Mesendoderm (in vitro differentiated cells): ENCODE results near the gene DGKH.
"Not testable (repeated sequence)": the region's sequence is repeated elsewhere in the genome, so short reads cannot be mapped to it uniquely, and the experiment has no call there.

Experiments
- DNase-seq: peaks from one replicate; pipeline ENCODE4 v3.0.0; 2013
- H2AK5ac ChIP-seq: 2 replicates; pipeline ENCODE4 v1.6.1; 2013; ENCODE audit warnings: low read length, inconsistent platforms
- H2BK120ac ChIP-seq: 2 replicates; pipeline ENCODE4 v1.6.1; 2013; ENCODE audit warnings: low read depth, mild to moderate bottlenecking, low read length, moderate library complexity, mixed read lengths
- H2BK15ac ChIP-seq: replicated peaks from 2 replicates; pipeline ENCODE4 v1.6.1; 2013; ENCODE audit warnings: low read depth, mild to moderate bottlenecking, moderate library complexity
- H2BK5ac ChIP-seq: 2 replicates; pipeline ENCODE4 v1.6.1; 2013; ENCODE audit warnings: low read length, inconsistent platforms
- H3K18ac ChIP-seq: 2 replicates; pipeline ENCODE4 v1.6.1; 2013; ENCODE audit warnings: mild to moderate bottlenecking, low read length, mixed read lengths
- H3K23ac ChIP-seq: one replicate; pipeline ENCODE4 v1.6.1; 2013; ENCODE audit warnings: low read length
- H3K27ac ChIP-seq: 2 replicates; pipeline ENCODE4 v1.5.1; 2013; ENCODE audit warnings: low read depth, mild to moderate bottlenecking, inconsistent platforms, low read length, moderate library complexity
- H3K27me3 ChIP-seq: 2 replicates; pipeline ENCODE4 v1.6.1; 2013; ENCODE audit warnings: low read length, control low read depth, mild to moderate bottlenecking, inconsistent platforms; ENCODE audit not compliant: insufficient read depth, poor library complexity
- H3K36me3 ChIP-seq: 2 replicates; pipeline ENCODE4 v1.6.1; 2013; ENCODE audit warnings: low read length, inconsistent platforms; ENCODE audit not compliant: control insufficient read depth, insufficient read depth
- H3K4ac ChIP-seq: one replicate; pipeline ENCODE4 v1.6.1; 2013; ENCODE audit warnings: low read depth, mild to moderate bottlenecking, low read length, moderate library complexity
- H3K4me1 ChIP-seq: 2 replicates; pipeline ENCODE4 v1.6.1; 2013; ENCODE audit warnings: low read depth, low read length, inconsistent platforms; ENCODE audit not compliant: control insufficient read depth
- H3K4me2 ChIP-seq: 2 replicates; pipeline ENCODE4 v1.6.1; 2013; ENCODE audit warnings: low read length
- H3K4me3 ChIP-seq: 2 replicates; pipeline ENCODE4 v1.5.1; 2013; ENCODE audit warnings: mild to moderate bottlenecking, low read length
- H3K56ac ChIP-seq: one replicate; pipeline ENCODE4 v1.6.1; 2013; ENCODE audit warnings: low read length
- H3K79me1 ChIP-seq: 2 replicates; pipeline ENCODE4 v1.6.1; 2013; ENCODE audit warnings: low read length, inconsistent platforms
- H3K79me2 ChIP-seq: 2 replicates; pipeline ENCODE4 v1.6.1; 2013; ENCODE audit warnings: mild to moderate bottlenecking, low read length; ENCODE audit not compliant: control insufficient read depth, insufficient read depth
- H3K9ac ChIP-seq: 2 replicates; pipeline ENCODE4 v1.6.1; 2013; ENCODE audit warnings: low read length, inconsistent platforms
- H4K5ac ChIP-seq: one replicate; pipeline ENCODE4 v1.6.1; 2013; ENCODE audit warnings: low read length
- H4K8ac ChIP-seq: one replicate; pipeline ENCODE4 v1.6.1; 2013; ENCODE audit warnings: low read depth, mild to moderate bottlenecking, control low read depth, low read length, moderate library complexity
- WGBS: extraction: QIAGEN DNeasy Blood & Tissue Kit; methylation state at CpG from one replicate; pipeline ENCODE4 v1.1.7; 2013; ENCODE audit warnings: low lambda C conversion rate, missing lambda C conversion rate; ENCODE audit not compliant: insufficient coverage; ENCODE audit errors: extremely low coverage; 5-methylcytosine and 5-hydroxymethylcytosine counted together

The DGKH gene

GRCh38 chr13:42163910-42164309 lies 115.5 kb downstream of the DGKH start:
- not testable (repeated sequence) for H3K4ac ChIP-seq, H3K56ac ChIP-seq, H3K18ac ChIP-seq, H3K27me3 ChIP-seq, H2BK15ac ChIP-seq, H3K79me2 ChIP-seq, H3K27ac ChIP-seq, H3K9ac ChIP-seq, H4K5ac ChIP-seq, H3K23ac ChIP-seq, H3K4me1 ChIP-seq, H2BK120ac ChIP-seq, H2BK5ac ChIP-seq, H2AK5ac ChIP-seq, H4K8ac ChIP-seq, H3K4me2 ChIP-seq, DNase-seq, H3K4me3 ChIP-seq, H3K79me1 ChIP-seq, H3K36me3 ChIP-seq

GRCh38 chr13:42164557-42165125 lies 116.2 kb downstream of the DGKH start:
- H3K27me3 ChIP-seq, result no peaks in the 10 kb centered on the region

GRCh38 chr13:42168496-42168895 lies 120.0 kb downstream of the DGKH start:
- Histone ChIP-seq H3K4ac (no peak overlapping the region), H3K9ac (no peak overlapping the region), H3K4me1 (no peaks in the 10 kb centered on the region), H2BK5ac (no peak overlapping the region), H3K56ac (no peak overlapping the region), H3K36me3 (no peaks in the 10 kb centered on the region), H3K4me2 (no peak overlapping the region), H2BK120ac (no peak overlapping the region), H3K23ac (no peak overlapping the region), H3K4me3 (no peak overlapping the region), H4K5ac (no peak overlapping the region), H3K79me1 (no peaks in the 10 kb centered on the region), H4K8ac (no peak overlapping the region), H2AK5ac (no peak overlapping the region), H2BK15ac (no peak overlapping the region), H3K18ac (no peak overlapping the region), H3K27me3 (no peaks in the 10 kb centered on the region), H3K27ac (no peak overlapping the region), H3K79me2 (no peaks in the 10 kb centered on the region)
- no peak for DNase-seq
- no CpG with 5 or more reads among the region's 4 CpGs for WGBS

More at GRCh38 chr13:42164557-42165125, 116.2 kb downstream of the DGKH start:
- Histone ChIP-seq H3K56ac (no peak overlapping the region), H3K4me1 (no peaks in the 10 kb centered on the region), H3K4me2 (no peak overlapping the region), H2BK120ac (no peak overlapping the region), H3K23ac (no peak overlapping the region), H3K18ac (no peak overlapping the region), H2BK5ac (no peak overlapping the region), H4K5ac (no peak overlapping the region), H2AK5ac (no peak overlapping the region), H3K9ac (no peak overlapping the region), H3K79me2 (no peaks in the 10 kb centered on the region), H3K4ac (no peak overlapping the region), H3K79me1 (no peaks in the 10 kb centered on the region), H3K36me3 (no peaks in the 10 kb centered on the region), H3K4me3 (no peak overlapping the region), H2BK15ac (no peak overlapping the region), H3K27ac (no peak overlapping the region), H4K8ac (no peak overlapping the region)
- no peak for DNase-seq
- WGBS, result no CpG with 5 or more reads among the region's 3 CpGs

DNA sequence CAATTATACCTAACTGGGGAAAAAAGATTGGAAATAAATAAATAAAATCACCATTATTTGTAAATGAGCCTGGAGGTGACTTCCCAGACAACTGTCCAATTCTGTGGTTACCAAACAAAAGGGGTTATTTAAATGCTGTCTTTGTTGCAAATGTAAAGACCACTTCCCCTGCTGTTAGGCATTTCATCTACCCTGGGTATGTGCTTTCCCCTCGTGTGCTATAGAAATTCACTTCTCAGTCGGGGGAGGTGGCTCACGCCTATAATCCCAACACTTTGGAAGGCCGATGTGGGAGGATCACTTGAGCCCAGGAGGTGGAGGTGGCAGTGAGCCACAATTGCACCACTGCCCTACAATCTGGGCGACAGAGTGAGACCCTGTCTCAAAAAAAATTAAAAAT lies 121.6 kb downstream of the DGKH start:
- Histone ChIP-seq H3K36me3 (no peaks in the 10 kb centered on the region), H3K4me2 (no peak overlapping the region), H4K8ac (no peak overlapping the region), H2BK120ac (no peak overlapping the region), H3K18ac (no peak overlapping the region), H4K5ac (no peak overlapping the region), H3K4ac (no peak overlapping the region), H3K23ac (no peak overlapping the region), H2AK5ac (no peak overlapping the region), H3K27me3 (no peaks in the 10 kb centered on the region), H3K79me1 (no peaks in the 10 kb centered on the region), H3K4me1 (no peaks in the 10 kb centered on the region), H2BK15ac (no peak overlapping the region), H3K4me3 (no peak overlapping the region), H3K9ac (no peak overlapping the region), H3K79me2 (no peaks in the 10 kb centered on the region), H3K56ac (no peak overlapping the region), H2BK5ac (no peak overlapping the region), H3K27ac (no peak overlapping the region)
- DNase-seq, result peak; percentile 85
- no CpG with 5 or more reads among the region's 5 CpGs for WGBS

DNA sequence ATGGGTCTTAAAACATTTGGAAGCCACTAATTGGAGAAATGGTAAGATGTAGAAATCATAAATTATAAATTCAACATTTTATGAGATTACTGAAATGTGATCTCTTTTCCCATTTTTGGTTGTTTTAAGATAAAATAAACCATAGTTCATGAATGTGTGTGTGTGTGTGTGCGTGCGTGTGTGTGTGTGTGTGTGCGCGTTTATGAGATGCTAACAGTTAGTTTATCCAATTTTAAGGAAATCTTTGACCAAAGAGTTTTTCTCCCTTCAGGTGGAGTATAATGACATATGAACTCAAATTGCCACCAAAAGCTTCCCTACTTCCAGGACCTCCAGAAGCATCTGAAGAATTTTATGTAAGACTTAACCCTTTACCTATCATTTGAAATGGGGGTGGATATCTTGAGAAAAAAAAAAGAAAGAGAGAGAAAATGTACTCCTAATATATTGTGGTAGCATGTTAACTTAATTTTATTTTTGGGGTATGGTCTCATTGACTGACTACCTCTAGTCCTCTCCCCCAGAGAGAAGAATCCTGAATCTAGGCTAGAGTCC lies 125.4 kb downstream of the DGKH start:
- Histone ChIP-seq H2BK120ac (no peak overlapping the region), H3K4me2 (no peak overlapping the region), H2BK5ac (no peak overlapping the region), H4K5ac (no peak overlapping the region), H3K27ac (no peak overlapping the region), H3K23ac (no peak overlapping the region), H4K8ac (no peak overlapping the region), H3K4ac (no peak overlapping the region), H3K56ac (no peak overlapping the region), H3K4me1 (no peaks in the 10 kb centered on the region), H3K36me3 (no peaks in the 10 kb centered on the region), H2AK5ac (no peak overlapping the region), H3K9ac (no peak overlapping the region), H3K27me3 (no peaks in the 10 kb centered on the region), H2BK15ac (no peak overlapping the region), H3K18ac (no peak overlapping the region), H3K79me2 (no peaks in the 10 kb centered on the region), H3K4me3 (no peak overlapping the region), H3K79me1 (no peaks in the 10 kb centered on the region)
- no CpG with 5 or more reads among the region's 4 CpGs for WGBS
- peak; percentile 26 for DNase-seq
